HG02938 (cell line): ENCODE data around the gene SUSD3.

ENCODE experiments used
- ATAC-seq: cut with Tn5 transposase; IDR thresholded peaks from one replicate; pipeline ENCODE4 v1.9.1; 2021; ENCODE audit warnings: mild to moderate bottlenecking, moderate library complexity; ENCODE audit not compliant: unreplicated experiment

SUSD3 gene

DNA sequence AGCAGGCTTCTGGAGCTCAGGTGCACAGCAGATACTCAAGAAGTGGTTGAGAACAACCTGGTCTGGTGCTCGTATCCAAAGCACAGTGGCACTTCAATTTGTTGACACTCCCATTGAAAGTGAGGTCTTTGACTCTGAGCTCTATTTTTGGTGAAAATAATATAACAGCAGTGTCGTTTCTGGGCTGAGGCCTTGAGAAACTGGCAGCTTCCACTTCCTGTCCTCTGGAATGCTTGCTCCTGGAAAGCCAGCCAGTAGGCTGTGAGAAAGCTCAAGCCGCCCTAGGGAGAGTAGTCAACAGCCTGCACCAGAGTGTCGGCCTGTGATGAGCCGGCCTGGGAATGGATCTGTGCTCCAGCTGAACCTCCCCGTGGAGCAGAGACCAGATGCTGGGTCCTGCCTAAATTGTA, 6.8 kb upstream of the SUSD3 start:
- ATAC-seq = no peak

DNA sequence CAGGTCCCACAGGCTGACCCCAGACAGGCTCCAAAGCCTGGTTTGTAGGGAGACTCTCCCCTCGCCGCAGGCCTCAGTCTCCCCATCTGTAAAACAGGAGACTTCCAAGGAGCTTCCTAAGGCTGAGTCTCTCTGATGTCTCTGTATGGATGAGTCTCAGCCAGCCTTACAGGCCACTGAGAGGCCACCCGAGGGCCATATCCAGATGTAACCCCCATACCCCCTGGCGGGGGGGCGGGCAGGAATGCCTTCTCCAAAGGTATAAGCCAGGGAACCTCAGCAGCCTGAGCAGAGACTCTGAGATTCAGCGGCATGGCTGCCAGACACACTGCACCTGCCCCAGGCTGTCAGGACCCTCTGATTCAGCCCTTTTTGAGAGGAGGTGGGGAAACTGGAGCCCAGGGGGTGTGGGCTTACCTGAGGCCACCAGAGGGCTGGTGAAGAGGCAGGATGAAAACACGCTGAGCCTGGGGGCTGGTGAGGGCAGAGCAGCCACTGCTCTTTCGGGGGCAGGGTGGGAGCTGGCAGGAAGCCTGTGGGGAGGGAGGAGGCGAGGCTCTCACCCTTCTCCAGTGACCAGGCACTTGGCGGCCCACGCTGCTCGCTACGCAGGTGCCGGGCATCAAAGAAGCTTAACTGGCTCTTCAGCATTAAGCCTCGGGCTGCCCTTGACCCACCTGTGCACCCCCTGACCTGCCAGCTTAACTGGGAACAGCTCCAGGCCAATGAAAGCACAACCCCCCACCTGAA, 5.5 kb upstream of the SUSD3 start:
- no peak for ATAC-seq

DNA sequence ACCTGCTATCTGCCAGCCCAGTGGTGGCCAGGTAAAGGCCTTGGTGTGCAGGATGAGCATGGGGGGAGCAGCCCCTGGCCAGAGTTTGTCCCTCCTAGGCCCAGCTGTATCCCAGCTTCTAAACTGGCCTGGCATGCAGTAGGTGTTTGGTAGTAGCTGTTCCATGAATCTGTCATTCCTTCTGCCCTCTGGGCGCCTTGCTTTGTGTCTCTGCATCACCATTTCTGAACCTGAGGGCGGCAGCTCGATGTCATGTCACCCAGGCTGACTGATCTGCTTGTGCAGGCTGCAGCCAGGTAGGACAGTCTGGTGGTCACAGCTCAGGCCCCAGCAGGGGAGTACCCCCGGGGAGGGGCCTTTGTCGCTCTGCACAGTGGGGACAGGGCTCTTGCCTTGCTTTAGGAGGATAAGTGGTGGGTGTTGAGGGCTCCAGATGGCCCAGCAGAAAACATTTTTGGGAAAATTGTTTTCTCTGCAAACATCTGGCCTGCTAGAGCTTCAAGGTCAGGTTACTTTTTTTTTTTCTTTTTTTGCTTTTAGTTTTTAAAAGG, 4.6 kb upstream of the SUSD3 start:
- no peak for ATAC-seq

DNA sequence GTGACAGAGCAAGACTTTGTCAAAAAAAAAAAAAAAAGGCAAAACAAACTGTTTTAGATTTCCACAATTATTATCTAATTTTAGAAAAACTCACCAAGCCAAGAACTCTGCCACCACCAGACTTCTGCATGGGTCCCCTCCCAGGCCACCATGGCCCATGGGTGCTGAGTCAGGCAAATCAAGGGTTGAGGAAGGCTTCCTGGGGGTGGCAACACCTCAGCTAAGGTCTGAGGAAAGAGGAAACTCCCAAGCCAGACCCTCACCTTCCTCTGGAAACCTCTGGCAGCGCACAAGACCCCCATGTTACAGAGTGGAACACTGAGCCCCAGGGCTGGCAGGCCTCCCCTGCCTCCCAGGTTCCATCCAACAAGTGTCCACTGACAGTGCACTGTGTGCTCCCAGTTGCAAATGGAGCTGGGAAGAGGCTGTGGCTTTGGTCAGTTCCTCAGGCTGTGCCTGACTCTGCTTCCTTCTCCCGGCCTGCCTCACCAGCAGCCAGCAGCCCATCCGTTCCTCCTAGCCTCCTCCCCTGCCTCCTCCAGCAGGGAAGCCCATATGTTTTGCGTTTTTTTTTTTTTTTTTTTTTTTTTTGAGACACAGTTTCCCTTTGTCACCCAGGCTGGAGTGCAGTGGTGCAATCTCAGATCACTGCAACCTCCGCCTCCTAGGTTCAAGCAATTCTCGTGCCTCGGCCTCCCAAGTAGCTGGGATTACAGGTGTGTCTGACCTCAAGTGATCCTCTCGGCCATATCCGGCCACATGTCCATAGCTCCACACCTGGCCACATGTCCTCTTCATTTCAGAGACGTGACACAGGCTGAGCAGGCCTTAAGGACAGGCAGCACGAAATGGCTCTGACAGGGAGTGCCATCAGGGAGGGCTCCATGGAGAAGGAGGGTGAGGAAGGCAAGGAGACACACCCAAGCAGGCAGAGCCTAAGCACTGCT, 3.5 kb upstream of the SUSD3 start:
- no peak for ATAC-seq

DNA sequence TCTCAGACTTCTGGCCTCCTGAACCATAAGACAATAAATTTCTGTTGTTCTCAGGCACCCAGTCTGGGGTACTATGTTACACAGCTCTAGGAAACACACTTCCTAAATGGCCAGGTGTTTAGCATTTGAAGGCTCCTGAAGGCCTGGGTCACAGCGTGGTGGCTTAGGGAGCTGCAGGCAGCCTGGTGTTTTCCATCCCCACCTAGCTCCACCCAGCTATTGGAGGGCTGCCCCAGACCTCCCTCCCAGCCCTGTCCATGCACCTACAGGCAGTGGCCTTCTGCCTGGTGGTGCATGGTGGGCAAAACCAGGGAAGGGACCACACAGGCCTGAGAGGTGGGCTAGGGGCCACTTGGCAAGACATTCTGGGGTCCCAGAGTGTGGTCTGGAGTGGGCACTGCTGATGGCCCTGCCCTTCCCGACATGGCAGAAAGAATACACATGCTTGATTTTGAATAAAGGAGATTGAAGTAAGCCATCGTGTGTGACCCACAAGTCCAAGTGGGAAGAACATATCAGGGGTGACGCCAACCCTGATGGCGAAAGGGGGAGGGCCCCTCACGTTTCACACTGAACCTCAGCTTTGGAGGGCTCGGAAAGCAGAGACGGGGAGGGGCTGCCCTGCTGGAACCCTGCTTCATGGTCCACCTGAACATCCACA, 1.3 kb upstream of the SUSD3 start:
- no peak for ATAC-seq

DNA sequence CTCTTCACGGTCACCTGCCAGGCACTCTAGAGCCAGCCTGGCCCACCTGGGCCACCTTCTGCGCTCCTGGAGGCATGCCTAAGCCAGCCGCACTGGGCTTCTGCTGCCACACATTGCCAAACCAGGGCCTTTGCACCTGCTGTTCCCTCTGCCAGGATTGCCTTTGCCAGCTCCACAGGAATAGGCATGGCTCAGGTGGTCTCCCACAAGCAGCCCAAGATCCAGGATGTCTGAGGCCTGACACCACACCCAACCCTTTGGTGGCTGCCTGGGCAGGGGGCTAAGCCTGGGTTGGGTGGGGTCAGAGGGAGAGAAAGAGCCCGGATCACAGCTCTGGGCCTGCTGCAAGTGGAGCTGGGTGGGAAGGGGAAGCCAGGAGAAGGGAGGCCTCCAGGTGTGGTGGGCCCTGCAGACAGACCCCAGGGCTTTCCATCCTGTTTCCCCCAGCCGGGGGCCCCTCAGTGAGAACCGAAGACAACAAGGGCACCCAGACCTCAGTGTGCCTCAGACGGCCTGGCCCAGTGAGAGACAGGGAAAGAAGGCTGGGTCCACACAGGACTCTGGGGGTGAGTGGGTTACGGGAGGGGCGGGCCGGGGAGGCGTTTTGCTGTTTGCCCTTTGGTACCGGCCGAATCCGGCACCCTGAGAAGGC, 672 bp upstream of the SUSD3 start:
- ATAC-seq = peak; percentile 7

DNA sequence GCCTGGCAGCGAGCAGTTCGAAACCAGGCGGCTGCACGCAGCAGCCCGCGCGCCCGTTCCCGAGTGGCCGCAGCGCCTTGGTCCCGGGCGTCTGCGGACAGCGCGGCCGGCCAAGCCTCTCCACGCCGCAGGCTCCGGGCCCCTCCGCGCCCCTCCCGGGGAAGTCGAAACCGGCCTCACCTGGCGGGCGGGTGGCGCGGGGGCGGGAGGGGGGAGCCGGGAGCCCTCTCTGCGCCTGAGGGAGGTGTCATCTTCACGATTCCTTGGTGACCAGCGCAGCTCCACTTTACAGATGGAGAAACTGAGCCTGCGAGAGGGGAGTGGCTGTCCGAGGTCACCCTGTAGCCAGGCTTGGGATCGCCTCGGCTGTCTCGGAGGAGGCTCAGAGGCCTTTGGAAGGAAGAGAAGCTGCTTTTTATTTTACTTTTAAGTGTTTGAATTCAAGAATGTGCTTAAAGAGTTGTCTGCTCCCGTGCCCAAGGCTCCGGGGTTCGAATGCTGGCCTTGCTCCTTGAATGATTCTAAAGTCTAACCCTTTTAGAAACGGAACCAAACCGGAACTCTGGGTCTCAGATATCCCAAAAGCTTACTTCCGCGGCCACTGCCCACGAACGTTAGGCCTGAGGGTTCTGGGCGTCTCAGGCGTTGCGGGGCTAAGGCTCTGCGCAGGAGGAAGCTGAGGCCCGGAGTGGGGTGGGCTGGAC, 662 bp downstream of the SUSD3 start:
- no peak for ATAC-seq

DNA sequence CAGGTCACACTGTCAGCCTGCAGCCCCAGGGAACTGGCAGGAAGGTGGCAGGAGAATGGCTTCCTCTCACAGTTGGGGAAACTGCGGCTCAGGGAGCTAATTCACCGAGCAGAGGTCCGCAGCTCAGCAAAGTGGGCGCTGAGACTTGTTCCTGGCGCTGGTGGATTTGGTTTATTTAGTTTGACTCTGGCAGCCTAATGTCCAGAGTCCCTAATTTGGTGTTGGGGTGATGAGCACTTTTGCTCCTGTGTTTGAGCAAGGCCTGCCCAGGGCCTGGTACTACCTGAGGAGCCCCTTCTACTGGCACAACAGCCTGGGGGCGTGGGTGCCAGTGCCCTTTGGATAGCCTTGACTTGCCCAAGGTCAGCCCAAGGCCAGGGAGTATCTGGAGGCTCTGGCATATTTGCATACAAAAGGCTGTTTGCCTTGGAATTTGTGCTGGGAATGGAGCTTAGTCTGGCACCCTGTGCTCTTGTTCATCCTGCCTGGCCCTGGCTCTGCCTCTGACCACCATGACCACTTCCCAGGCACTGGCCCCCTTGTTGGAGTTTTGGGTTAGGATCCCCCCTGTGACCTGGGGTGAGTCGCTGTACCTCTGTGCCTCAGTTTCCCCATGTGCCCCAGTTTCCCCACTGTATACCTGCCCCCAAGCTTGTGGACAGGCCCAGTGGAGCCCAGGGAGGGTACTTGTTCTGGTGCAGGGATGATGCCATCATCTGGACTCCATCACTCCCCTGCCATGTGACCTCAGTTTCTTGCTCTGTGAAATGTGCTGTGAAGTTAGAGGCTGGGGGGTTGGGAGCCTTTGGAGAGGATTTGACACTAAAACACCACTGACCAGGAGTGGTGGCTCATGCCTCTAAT, 1.4 kb downstream of the SUSD3 start:
- ATAC-seq = no peak

DNA sequence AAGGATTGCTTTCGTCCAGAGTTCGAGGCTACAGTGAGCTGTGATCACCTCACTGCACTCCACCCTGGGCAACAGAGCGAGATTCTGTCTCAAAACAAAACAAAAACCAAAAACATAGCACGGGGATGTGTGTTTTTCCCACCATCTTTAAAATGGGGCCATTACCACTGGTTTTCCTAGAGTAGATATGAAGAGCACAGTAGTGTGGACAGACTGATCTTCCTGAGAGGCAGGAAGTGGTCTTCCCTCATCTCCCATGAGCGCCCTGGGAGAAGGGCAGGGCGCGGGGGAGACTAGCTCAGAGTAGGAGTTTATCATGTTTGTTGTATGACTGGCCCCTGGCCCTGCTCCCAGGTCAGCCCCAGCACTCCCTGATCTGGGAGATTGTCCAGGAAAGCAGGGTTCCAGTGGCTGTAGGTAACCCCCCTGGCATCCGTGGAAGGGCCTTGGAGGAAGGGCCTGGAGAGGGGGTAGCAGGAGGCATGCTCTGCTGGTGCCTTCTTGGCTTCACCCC, 2.3 kb downstream of the SUSD3 start:
- no peak for ATAC-seq

DNA sequence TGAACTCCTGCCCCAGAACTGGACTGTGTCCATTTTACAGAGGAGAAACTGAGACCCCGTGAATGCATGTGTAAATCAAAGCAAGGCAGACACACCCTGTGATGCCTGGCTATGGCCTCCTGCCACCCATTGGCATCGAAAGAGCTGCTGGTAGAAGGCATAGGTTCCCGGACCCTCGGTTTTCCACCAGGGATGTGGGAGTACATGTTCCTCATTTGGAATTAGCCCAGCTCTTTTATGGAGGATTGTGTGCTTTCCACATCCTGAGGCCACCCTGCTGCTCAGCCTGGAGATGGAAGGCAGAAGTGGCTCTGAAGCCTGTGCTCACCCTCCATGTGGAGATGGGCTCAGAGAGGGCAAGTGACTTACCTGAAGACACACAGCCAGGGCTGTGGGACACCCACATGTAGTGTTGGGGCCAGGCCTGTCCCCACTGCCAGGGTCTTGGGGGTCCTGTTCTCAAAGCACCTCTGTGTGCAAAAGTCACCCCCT, 2.8 kb downstream of the SUSD3 start:
- no peak for ATAC-seq

DNA sequence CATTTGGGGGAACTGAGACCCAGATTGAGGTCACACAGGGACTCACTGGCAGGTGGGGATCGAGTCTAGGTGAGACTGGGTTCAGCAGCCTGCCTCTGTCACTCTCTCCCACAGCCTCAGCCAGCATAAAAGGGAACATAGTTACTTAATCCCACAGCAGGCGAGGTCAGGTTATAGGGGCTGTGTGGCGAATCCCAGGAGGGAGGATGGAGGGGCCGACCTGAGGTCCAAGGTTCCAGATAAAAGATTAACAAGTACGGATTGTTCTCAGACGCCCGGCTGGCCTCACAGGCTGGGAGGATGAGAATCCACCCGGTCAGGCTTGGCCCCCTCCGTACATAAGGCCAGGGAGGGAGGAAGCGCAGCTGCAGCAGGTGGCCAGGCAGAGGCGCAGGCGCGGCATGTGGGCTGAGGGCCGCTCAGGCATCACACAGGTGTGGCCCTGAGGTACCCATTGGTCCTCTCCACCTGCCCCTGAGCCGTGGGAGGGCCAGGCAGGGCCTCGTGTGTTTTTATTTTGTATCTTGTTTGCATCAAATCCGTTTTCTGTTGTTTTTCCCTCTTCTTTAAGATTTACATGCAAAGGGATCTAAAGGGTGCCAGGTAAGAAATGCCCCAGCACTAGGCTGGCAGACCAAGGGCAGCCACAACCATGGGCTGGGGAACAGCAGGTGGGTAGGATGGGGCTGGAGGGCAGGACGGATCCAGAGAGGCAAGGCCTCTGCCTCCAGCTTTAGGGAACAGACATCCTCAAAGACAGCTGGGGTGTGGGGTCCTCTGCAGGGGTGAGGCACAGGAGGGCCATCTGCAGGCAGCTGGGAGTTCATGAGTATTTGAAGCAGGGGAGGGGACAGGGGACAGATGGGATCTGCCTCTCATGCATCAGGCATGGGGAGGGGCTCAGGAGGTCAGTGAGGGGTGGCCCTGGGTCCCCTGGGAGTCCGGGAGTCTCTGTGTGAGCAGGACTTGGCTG, 3.6 kb downstream of the SUSD3 start:
- ATAC-seq = no peak

DNA sequence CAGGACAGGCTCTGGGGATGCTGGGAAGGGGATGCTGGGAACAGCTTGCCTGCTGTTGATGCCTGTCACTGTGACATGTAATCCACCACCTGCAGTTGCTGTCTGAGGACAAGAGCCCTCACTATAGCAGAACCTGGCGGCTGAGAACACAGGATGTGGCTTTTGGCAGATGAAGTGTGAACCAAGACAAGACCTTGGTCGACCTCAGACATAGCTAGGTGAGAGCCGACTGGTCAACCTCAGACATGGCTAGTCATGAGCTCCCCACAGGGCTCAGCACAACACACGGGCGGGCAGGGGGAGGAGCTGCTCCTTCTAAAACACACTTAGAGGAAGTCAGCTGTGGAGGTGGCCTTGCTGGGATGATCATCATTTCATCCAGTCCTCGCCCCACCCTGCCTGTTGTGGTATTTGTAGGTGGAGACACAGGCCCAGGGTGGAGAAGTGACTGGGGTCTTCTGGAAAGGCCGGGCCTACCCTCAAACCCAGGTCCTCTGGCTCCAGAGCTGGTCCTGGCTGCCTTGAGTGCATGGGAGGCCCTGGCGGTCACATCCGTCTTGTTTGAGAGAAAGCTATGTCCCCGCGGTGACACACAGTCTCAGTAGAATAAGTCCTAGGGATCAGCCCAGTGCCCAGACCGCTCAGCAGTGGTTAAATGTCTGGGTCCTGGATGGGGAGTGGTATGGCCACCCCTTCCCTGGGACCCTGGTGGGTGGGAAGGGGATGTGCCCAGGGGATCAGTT, 6.1 kb downstream of the SUSD3 start:
- ATAC-seq = peak; percentile 94

DNA sequence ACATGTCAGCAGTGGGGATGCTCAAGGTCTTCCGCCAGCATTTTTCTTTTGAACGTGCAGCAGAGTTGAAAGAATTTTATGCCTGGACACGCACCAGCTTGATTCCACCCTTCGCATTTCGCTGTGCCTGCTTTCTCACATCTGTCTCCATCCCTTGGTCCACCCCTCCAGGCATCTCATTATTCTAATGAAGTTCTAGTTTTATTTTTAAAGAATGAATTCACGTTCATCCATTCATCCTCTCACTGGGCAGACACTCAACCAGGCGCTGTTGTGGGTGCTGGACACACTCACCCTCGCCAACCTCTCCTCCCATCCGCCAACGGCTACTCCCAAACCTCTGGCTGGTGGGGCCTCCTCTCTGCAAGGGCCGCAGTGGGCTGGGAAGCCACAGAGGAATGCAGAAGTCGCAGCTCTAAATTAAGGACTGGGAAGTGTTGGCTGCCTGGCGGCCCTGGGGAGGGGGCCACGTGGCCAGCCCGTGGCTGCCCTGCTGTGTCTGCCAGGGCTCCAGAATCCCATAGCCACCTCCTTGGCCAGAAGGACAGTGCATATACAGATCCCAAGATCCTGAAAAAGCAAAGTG, 6.7 kb downstream of the SUSD3 start:
- no peak for ATAC-seq

DNA sequence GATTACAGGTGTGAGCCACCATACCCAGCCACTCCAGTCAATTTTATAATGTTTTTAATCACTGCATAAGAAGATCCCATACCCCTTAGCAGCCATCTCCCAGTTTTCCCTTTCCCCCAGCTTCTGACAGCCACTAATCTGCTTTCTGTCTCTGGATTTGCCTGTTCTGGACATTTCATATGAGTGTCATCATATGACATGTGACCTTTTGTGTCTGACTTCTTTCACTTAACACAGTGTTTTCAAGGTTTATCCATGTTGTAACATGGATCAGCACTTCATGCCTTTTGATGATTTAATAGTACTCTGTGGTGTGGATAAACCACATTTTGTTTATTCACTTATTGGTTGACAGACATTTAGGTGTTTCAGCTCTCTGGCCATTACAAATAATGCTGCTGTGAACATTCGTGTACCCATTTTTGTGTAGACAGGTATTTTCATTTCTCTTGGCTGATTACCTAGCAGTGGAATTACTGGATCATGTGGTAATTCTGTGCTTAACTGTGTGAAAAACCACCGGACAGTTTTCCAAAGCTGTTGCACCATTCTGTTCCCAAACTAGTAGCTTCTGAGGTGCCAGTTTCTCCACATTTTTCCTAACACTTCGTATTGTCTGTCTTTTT, 8.6 kb downstream of the SUSD3 start:
- ATAC-seq = no peak

DNA sequence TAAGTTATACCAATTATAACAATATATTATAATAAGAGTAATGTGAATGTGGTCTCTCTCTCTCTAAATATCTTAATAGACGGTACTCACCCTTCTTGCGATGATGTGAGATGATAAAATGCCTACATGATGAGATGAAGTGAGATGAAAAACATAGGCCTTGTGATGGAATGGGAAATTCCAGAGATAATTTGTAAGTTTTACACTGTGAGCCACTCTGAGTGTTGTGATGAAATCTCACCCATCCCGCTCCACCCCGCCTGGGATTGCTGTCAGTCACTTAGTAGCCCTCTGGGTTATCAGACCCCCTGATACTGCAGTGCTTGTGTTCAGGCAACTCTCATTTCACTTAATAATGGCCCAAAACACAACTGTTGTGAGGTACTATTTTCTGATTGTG, 10.5 kb downstream of the SUSD3 start:
- no peak for ATAC-seq

DNA sequence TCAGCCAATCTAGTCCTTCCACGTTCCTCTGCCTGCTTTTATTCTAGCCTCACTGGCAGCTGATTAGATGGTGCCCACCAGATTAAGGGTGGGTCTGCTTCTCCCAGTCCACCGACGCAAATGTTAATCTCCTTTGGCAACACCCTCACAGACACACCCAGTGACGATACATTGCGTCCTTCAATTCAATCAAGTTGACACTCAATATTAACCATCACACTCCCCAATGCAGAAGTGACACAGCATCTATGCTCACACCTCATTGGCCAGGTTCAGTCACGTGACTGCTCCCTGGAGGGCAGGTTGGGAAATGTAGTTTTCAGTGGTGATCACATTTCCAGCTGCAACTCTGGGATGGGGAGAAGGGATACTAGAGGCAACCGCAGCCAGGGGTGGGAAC, 13.0 kb downstream of the SUSD3 start:
- no peak for ATAC-seq
